ENCODE measurements around the gene GAS2L1. TPM values are rescaled to one million over a fixed set of nuclear protein-coding genes. Genes with fewer than 3 reads are reported as not detected.

GAS2L1 gene
- polyA plus RNA-seq, 1 donor (not counting 4 experiments of a cell fraction or from before 2014, with no cell fraction given): 11.3 TPM

DNA sequence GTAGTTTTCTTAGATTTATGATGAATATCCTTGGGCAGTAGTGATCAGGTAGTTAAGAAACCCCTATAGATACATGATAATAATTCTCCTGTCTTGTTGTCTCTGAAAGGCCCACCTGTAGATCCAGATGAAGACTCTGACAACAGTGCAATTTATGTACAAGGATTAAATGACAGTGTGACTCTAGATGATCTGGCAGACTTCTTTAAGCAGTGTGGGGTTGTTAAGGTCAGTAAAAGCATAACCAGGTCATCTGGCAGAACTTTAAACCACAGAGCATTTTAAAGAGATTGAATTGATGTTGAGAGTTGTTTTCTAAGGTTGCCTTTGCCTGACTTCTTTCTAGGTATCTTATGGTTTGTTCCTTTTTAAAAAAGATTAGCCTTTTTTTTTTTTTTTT lies 14.1 kb upstream of the GAS2L1 start:
- H3K9me3 ChIP-seq (ENCODE audit: control insufficient read depth, low read depth, low read length): no peaks in the 10 kb centered on the region
- no peak overlapping the region for H3K27ac ChIP-seq (ENCODE audit: control insufficient read depth, insufficient read depth, low read length)
- H3K36me3 ChIP-seq (ENCODE audit: control insufficient read depth in 2 of 2, extremely low read depth in 1 of 2, insufficient read depth in 2 of 2, low read length in 2 of 2): peaks cover 53 to 79% of the 10 kb centered on the region in 2 experiments
- peaks cover 5% of the 10 kb centered on the region for H4K20me1 ChIP-seq (ENCODE audit: control insufficient read depth, extremely low read depth, insufficient read depth, low read length)
- no peak overlapping the region for H3K4me3 ChIP-seq (ENCODE audit: control insufficient read depth in 2 of 3, extremely low read depth in 1 of 3, insufficient read depth in 2 of 3, low read depth in 1 of 3, low read length in 3 of 3)
- no peaks in the 10 kb centered on the region for H3K9me1 ChIP-seq (ENCODE audit: control insufficient read depth, extremely low read depth, insufficient read depth, low read length)
- H3K4me1 ChIP-seq (ENCODE audit: control insufficient read depth, extremely low read depth, insufficient read depth, low read length): no peaks in the 10 kb centered on the region
- H2AFZ ChIP-seq (ENCODE audit: control insufficient read depth, low read length): no peak overlapping the region
- H3K9ac ChIP-seq (ENCODE audit: control insufficient read depth, extremely low read depth, insufficient read depth, low read length): no peak overlapping the region
- no peak for FAIRE-seq
- H3K4me2 ChIP-seq (ENCODE audit: control insufficient read depth, extremely low read depth, insufficient read depth, low read depth, low read length): no peak overlapping the region
- dilution Hi-C loops (cut with MboI; ENCODE audit: extremely low pct_ligation_motif_present, low sequenced_read_pairs): no loop called here
- H3K79me2 ChIP-seq (ENCODE audit: control insufficient read depth, insufficient read depth, low read length): peaks cover 24% of the 10 kb centered on the region
- no peak for DNase-seq (ENCODE audit: low read depth, low spot score)
- no peaks in the 10 kb centered on the region for H3K27me3 ChIP-seq (ENCODE audit: control insufficient read depth, extremely low read depth, insufficient read depth, low read length)
- TF ChIP-seq EZH2 (IDR thresholded peaks at IDR 0.05; ENCODE audit: low read length): no peak
- TF ChIP-seq, protein P1, sequence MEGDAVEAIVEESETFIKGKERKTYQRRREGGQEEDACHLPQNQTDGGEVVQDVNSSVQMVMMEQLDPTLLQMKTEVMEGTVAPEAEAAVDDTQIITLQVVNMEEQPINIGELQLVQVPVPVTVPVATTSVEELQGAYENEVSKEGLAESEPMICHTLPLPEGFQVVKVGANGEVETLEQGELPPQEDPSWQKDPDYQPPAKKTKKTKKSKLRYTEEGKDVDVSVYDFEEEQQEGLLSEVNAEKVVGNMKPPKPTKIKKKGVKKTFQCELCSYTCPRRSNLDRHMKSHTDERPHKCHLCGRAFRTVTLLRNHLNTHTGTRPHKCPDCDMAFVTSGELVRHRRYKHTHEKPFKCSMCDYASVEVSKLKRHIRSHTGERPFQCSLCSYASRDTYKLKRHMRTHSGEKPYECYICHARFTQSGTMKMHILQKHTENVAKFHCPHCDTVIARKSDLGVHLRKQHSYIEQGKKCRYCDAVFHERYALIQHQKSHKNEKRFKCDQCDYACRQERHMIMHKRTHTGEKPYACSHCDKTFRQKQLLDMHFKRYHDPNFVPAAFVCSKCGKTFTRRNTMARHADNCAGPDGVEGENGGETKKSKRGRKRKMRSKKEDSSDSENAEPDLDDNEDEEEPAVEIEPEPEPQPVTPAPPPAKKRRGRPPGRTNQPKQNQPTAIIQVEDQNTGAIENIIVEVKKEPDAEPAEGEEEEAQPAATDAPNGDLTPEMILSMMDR (optimal IDR thresholded peaks at IDR 0.05 in 1 of 3, IDR thresholded peaks at IDR 0.05 in 1 of 3, conservative IDR thresholded peaks at IDR 0.05 in 1 of 3; ENCODE audit: extremely low read depth in 1 of 3, insufficient read depth in 2 of 3, low read length in 3 of 3): no peak

DNA sequence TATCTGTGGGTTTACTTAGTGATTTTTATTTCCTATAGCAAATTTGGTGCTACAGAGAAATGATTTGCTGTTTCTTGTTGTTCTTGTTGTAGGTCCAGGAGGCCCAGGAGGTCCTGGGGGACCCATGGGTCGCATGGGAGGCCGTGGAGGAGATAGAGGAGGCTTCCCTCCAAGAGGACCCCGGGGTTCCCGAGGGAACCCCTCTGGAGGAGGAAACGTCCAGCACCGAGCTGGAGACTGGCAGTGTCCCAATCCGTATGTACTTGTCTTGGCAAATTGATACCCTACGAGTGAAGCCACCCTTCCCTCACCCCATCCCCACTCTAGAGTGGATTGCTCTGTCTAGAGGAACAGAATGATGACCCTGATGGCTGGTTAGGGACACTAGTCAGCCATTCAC lies 7.8 kb upstream of the GAS2L1 start:
- H3K9me3 ChIP-seq (ENCODE audit: control insufficient read depth, low read depth, low read length): no peaks in the 10 kb centered on the region
- H3K36me3 ChIP-seq (ENCODE audit: control insufficient read depth in 2 of 2, extremely low read depth in 1 of 2, insufficient read depth in 2 of 2, low read length in 2 of 2): peaks cover 41 to 59% of the 10 kb centered on the region in 2 experiments
- no peak overlapping the region for H3K27ac ChIP-seq (ENCODE audit: control insufficient read depth, insufficient read depth, low read length)
- no peak overlapping the region for H2AFZ ChIP-seq (ENCODE audit: control insufficient read depth, low read length)
- no peaks in the 10 kb centered on the region for H3K79me2 ChIP-seq (ENCODE audit: control insufficient read depth, insufficient read depth, low read length)
- no peak overlapping the region for H3K9ac ChIP-seq (ENCODE audit: control insufficient read depth, extremely low read depth, insufficient read depth, low read length)
- FAIRE-seq: no peak
- peaks cover 17% of the 10 kb centered on the region for H4K20me1 ChIP-seq (ENCODE audit: control insufficient read depth, extremely low read depth, insufficient read depth, low read length)
- H3K4me2 ChIP-seq (ENCODE audit: control insufficient read depth, extremely low read depth, insufficient read depth, low read depth, low read length): no peak overlapping the region
- DNase-seq (ENCODE audit: low read depth, low spot score): no peak
- no peaks in the 10 kb centered on the region for H3K4me1 ChIP-seq (ENCODE audit: control insufficient read depth, extremely low read depth, insufficient read depth, low read length)
- no peak overlapping the region for H3K4me3 ChIP-seq (ENCODE audit: control insufficient read depth in 2 of 3, extremely low read depth in 1 of 3, insufficient read depth in 2 of 3, low read depth in 1 of 3, low read length in 3 of 3)
- H3K9me1 ChIP-seq (ENCODE audit: control insufficient read depth, extremely low read depth, insufficient read depth, low read length): peaks cover 2% of the 10 kb centered on the region
- dilution Hi-C loops (cut with MboI; ENCODE audit: extremely low pct_ligation_motif_present, low sequenced_read_pairs): no loop called here
- H3K27me3 ChIP-seq (ENCODE audit: control insufficient read depth, extremely low read depth, insufficient read depth, low read length): no peaks in the 10 kb centered on the region
- TF ChIP-seq EZH2 (IDR thresholded peaks at IDR 0.05; ENCODE audit: low read length): no peak
- TF ChIP-seq, protein P1 (optimal IDR thresholded peaks at IDR 0.05 in 1 of 3, IDR thresholded peaks at IDR 0.05 in 1 of 3, conservative IDR thresholded peaks at IDR 0.05 in 1 of 3; ENCODE audit: extremely low read depth in 1 of 3, insufficient read depth in 2 of 3, low read length in 3 of 3): no peak
